Measurements from ENCODE around the gene SCLT1. TPM values are rescaled to one million over a fixed set of nuclear protein-coding genes. Genes with fewer than 3 reads are reported as not detected.

Gene SCLT1
- total and polyA plus RNA-seq, 2 of the 8 experiments (the other 6 are each of a cell fraction or from before 2014, with no cell fraction given): 4.8 to 13.1 TPM

GRCh38 chr4:128856246-128856645 lies 237.1 kb downstream of the SCLT1 start (continued):
- no peak for TF ChIP-seq NANOG (IDR thresholded peaks at IDR 0.05; ENCODE audit: insufficient read depth, low read depth, low read length, poor library complexity, severe bottlenecking)
- TF ChIP-seq SRF (IDR thresholded peaks at IDR 0.05; ENCODE audit: low read depth, low read length): no peak
- TF ChIP-seq ASH2L (IDR thresholded peaks at IDR 0.05; ENCODE audit: low read length): no peak
- no peak for TF ChIP-seq JUND (IDR thresholded peaks at IDR 0.05; ENCODE audit: low read length)
- TF ChIP-seq POLR2A (IDR thresholded peaks at IDR 0.05; ENCODE audit: control extremely low read depth in 1 of 2, low read depth in 2 of 2, low read length in 2 of 2): no peak
- no peak for TF ChIP-seq BACH1 (IDR thresholded peaks at IDR 0.05; ENCODE audit: low read length)

All from H1 (cell line).